HG02588 (cell line): ENCODE results near the gene ANO9.
"Not testable (repeated sequence)": the region's sequence is repeated elsewhere in the genome, so short reads cannot be mapped to it uniquely, and the experiment has no call there.

Source experiments
- ATAC-seq: cut with Tn5 transposase; IDR thresholded peaks from one replicate; pipeline ENCODE4 v1.9.1; 2021; ENCODE audit warnings: mild to moderate bottlenecking, moderate library complexity; ENCODE audit not compliant: unreplicated experiment

The ANO9 gene

GRCh38 chr11:389369-389768 is 52.4 kb downstream of the ANO9 start:
- ATAC-seq: not testable (repeated sequence)

DNA sequence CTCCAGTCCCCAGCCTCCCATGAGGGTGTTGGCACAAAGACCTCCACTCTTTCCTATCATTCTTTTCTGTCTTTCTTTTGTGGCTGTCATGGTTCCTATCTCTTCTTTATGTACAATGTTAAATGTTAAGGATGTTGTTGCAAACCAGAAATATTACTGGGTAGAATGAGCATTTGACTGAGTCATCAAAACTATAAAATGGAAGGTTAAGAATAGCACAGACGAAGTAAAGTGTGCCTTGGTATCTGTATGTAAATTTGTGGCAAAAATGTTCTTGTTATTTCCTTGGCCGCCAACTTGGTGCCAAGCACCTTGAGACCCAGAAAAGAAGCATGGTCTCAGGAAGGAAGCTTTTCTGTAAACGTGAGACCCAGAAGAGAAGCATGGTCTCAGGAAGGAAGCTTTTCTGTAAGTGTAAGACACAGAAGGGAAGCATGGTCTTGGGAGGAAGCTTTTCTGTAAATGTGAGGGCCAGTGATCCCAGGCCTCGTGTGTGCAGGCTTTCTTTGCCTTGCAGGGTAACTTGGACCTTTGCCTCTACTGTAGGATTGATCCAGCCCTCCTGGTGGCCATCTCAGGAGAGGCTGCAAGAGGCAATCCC is 54.5 kb downstream of the ANO9 start:
- ATAC-seq: no peak

GRCh38 chr11:386483-386882 is 55.3 kb downstream of the ANO9 start:
- no peak for ATAC-seq

DNA sequence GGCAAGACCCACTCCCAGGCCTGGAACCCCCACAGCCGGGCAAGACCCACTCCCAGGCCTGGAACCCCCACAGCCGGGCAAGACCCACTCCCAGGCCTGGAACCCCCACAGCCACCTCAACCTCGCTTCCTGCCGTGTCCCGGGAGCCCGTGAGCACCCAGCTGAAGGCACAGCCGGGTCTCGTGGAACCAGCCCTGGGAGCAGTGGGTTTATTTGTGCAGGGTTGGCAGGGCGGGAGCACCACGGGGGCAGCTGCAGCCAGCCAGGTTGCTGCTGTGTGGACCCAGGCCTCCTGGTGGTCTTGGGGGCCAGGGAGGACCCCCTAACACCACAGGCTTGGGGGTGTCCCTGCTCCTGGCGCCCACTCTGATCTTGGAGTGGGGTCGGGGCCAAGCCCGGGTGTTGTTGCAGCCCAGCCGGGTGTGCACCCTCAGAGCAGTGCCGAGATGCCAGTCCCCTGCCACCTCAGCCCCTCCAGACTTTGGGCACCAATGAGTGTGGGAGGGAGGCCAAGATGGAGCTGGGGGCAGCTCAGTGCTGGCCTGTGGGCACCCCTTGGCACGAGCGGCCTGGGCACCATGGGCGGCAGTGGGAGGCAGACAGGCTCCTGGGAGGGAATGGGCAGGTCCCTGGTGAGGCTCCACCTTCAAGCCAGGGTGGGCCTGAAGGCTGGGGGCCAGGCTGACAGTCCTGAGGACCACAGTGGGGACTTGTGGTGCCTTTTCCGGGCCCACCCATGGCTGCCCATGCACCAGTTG is 56.0 kb downstream of the ANO9 start:
- no peak for ATAC-seq

DNA sequence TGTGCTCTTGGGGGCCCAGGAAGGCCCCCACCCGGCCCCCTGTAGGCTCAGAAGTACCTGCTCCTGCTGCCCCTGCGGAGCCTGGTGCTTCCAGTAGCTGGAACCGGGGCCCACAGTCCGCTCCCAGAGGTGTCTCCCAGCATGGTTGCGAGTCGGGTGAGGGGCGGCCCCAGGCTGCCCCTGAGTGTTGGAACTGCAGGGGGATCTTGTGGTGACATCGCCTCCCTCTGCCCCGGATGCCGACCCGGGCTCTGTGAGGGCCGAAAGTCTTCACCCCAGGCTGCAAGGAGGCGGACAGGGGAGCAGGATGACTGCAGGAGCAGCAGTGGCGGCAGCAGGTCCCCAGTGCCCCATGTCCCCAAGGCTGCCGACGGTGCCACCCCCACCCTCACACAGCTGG is 57.3 kb downstream of the ANO9 start:
- ATAC-seq: no peak

DNA sequence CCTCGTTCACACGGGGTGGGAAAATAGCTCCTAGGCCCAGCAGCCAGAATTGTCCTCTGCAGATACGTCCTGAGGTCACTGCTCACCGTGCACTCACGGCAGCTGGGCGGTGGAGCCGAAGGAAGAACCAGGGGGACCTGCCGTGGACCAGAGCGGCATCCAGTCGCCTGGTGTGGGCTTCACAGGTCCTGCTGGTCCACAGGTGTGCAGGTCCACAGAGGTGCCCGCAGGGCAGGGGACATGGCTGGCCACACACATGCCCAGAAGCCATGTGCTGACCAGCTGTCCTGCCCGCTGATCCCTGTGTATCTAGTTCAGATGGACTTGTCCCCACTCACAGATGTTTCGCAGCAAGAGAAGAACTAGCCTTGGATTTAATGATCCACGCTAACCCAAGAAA is 58.4 kb downstream of the ANO9 start:
- no peak for ATAC-seq

DNA sequence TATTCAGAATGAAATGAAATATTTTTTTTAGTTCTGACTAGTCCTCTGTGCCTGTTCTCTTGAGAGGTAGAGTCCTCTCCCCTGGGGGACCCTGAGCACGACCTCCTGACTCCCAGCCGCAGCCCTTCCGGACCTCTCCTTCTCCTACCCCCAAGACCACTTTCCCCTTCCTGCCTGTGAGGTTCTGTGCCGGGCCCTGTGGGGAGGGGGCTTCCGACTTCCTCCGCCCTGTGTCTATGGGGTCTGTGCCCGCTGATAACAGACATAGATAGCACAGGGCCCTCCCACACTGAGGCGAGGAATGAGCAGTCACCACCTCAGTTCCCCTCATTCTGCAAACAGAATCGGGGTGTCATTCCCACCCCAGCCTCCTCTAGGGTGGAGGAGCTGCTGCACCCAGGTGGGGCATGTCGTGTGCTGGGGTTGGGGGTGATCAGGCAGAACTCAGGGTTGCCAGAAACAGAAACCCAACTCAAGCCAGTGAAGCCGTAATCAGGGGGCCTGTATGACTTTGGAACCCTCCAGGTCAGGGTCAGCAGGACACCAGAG is 59.7 kb downstream of the ANO9 start:
- no peak for ATAC-seq

DNA sequence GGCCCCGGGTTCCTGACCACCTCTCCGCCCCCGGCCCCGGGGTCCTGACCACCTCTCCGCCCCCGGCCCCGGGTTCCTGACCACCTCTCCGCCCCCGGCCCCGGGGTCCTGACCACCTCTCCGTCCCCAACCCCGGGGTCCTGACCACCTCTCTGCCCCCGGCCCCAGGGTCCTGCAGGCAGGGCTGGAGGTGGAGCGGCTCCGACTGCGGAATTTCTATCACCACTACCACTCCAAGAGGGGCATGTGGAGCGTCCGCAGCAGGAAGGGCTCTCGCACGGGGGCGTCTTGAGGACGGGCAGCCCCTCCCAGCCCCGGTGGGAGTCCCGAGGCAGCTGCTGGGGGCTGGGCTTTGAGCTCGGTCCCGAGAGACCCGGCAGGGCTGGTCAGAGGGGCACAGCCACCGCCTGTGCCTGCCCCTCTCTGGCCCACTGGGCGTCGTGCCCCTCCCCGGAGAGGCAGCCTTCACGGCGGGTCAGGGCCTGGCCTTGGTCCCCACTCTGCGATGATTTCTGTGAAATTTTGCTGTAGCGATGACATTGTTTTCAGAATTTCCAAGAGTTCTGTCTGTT is 60.2 kb downstream of the ANO9 start:
- no peak for ATAC-seq

DNA sequence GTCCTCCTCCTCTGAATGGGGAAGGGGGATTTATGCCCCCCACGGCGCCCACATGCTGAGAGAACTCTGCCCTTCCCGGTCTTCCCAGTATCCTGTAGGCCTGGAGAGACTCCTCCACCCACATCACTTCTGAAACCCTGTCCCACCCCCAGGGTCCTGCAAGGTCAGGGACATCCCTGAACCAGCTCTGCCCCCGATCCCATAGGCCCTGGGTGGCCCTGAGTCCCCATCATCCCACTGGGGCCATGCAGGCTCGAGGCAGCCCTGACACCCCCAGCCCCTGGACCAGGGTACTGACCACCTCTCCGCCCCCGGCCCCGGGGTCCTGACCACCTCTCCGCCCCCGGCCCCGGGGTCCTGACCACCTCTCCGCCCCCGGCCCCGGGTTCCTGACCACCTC is 60.8 kb downstream of the ANO9 start:
- ATAC-seq: no peak

DNA sequence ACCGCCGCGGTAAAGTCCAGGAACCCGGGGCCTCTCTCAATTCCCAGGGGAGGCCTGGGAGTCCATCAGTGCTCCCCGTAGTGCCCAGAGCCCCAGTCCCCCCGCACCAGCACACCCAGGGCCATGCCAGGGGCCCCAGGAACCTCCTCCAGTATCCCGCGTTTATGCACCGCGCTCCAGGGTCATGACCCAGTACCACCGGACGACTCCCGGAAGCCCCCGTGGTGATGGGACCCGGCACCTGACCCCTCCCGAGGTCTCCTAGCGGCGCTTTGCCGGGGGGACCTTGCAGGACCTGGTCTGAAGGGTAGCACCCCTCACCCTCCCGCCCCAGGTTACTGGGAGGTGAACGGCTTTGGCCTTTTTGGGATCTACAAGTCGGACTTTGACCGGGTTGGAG is 61.3 kb downstream of the ANO9 start:
- no peak for ATAC-seq

DNA sequence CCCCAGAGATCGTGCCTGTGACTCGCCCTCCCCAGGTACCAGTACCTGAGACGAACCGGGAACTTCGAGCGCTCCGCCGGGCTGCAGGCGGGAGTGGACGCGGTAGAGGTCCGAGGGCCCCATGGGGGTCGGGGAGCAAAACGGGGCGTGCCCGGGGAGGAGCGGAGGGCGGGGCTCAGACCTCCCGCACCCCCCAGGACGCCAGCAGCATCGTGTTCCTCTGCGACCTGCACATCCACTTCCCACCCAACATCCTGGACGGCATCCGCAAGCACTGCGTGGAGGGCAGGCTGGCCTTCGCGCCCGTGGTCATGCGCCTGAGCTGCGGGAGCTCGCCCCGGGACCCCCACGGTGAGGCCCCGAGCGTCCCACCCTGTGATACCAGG is 61.7 kb downstream of the ANO9 start:
- ATAC-seq: no peak

DNA sequence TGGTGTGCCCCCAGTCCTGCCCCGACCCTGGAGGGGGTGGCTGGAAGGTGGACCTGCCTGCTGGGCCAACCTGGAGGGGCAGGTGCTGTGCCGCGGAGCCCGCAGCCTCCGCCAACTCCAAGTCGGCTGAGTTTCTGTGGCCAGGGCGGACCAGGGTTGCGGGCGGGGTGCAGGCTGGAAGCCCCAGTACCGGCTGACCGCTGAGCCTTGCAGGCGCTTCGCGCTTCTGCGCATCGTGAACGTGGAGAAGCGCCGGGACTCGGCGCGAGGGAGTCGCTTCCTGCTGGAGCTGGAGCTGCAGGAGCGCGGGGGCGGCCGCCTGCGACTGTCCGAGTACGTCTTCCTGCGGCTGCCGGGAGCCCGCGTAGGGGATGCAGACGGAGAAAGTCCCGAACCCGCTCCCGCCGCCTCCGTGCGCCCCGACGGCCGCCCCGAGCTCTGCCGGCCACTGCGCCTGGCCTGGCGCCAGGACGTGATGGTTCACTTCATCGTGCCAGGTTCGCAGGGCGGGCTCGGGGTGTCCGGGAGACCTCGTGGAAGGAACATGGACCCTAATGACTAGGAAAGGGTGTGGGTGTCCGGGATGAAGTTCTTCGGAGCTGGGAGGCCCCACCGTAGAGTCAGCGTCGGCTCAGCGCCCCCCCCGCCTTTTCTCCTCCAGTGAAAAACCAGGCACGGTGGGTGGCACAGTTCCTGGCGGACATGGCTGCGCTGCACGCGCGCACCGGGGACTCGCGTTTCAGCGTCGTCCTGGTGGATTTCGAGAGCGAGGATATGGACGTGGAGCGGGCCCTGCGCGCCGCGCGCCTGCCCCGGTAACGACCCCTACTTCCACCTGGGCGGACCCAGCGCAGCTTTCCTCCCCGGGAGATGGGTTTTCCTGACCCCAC is 62.4 kb downstream of the ANO9 start:
- ATAC-seq: no peak

DNA sequence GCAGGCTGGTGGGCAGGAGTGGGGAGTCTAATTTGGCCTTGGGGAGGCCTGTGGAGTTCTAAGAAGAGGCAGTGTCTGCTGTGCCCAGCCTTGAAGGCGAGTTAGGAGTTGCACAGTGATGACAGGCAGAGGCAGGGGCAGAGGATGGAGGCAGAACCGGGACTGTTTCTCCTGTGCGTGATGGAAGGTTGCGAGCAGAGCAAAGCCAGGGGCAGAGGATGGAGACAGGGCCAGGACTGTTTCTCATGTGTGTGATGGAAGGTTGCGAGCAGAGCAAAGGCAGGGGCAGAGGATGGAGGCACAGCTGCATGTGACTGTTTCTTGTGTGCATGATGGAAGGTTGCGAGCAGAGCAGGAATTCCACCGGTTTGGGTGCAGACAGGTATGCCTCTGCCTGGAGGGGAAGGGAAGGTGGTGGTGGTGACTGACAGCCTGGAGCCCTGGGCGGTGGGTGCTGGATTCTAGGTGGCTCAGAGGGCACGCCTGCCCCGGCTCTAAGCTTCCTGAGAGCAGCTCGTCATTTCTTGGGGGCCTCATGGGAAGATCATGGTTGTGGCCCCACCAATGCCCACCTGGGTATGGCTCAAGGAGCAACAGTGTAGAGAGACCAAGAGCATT is 63.8 kb downstream of the ANO9 start:
- ATAC-seq: no peak

DNA sequence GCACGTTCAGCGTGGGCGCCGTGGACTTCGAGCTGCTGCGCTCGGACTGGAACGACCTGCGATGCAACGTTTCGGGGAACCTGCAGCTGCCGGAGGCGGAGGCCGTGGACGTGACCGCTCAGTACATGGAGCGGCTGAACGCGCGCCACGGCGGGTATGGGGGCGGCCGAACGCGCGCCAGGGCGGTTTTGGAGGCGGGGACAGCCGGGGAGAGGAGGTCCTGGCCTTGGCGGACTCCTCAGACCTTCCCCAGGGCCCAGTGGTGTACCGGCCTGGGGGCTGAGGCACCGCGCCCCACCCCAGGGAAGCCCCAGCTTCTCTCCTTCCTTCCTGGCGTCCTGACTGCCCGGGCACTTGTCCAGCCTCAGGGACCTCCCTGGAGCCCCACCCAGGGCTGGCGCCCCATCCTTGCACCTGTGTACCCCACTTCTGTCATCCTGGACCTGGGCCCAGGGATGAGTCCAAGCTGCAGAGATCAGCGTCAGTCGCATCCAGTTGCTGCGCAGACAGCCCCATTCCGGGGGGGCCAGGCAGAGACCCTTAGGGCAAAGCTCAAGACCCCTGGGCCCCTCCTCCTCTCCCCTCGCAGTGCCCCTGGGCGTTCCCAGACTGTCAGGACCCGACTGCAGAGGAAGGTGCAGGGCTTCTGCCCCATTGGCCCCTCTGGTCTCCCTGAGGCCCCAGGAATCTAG is 64.5 kb downstream of the ANO9 start:
- no peak for ATAC-seq

DNA sequence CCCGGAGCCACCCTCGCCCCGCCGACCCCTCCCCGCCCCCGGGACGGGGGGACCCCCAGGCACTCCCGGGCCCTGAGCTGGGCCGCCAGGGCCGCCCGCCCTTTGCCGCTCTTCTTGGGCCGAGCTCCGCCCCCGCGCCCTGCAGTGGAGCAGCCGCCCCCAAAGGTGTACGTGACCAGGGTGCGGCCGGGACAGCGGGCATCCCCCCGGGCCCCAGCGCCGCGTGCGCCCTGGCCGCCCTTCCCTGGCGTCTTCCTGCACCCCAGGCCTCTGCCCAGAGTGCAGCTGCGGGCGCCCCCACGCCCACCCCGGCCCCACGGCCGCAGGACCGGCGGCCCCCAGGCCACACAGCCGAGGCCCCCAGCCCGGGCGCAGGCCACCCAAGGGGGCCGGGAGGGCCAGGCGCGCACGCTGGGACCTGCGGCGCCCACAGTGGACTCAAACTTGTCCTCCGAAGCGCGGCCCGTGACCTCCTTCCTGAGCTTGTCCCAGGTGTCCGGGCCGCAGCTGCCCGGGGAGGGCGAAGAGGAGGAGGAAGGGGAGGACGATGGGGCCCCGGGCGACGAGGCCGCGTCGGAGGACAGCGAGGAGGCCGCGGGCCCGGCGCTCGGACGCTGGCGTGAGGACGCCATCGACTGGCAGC is 65.2 kb downstream of the ANO9 start:
- ATAC-seq: no peak

- ATAC-seq: no peak
Observed at GRCh38 chr11:375065-376025, 66.5 kb downstream of the ANO9 start.

DNA sequence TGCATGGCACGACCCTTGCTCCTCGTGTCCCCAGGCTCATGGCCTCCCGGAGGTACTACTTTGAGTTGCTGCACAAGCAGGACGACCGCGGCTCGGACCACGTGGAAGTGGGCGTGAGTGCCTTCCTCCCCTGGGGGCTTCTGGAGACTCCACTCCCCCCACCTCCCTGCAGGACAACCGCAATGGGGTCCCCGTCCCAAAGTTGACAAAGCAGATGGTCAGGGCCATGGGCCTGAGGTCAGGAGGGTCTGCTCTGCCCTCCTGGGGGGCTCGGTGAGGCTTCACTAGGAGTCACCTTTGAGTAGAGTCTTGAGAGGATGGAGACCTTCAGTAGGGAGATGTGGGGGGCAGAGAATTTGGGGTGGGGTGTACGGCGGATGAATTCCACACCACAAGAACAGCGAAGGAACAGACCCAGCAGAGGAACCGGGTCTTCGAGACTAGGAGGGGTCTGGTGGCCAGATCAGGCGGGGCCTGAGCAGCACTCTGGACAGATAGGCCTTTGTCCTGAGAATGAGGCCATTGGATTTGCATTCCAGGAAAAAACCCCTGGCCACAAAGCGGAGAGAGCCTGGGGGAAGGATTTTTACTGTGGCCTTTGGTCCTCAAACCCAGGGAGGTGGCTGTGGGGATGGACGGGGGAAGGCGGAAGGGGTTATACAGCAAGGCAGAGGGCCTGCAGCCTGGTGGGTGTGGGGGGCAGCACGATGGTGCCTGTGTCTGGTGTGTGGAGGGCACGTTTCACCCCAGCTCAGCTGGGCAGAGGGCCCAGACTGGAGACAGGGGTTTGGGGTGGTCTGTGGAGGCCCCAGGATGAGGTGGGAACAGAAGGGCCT is 67.9 kb downstream of the ANO9 start:
- ATAC-seq: no peak
